SK-N-SH (cell line): ENCODE measurements around the gene NAV2. TPM values are rescaled to one million over a fixed set of nuclear protein-coding genes. Genes with fewer than 3 reads are reported as not detected.
A peak's percentile ranks its signal among the peaks of the same experiment; 100 is the strongest.

ENCODE experiments used
- CTCF ChIA-PET: fragments of 300-600, 350-600 bp; formaldehyde crosslinking; extraction: SDS; loops from one replicate; lab custom pipeline; 2021; lab: Yijun Ruan, JAX
- POLR2A ChIA-PET: fragments of 350-600 bp; sonication (Branson Sonifier 250); formaldehyde crosslinking; extraction: SDS; loops from one replicate; lab custom pipeline; 2020; ENCODE audit warnings: antibody characterized with exemption, inconsistent platforms; lab: Yijun Ruan, JAX
- DNase-seq: peaks from one replicate; pipeline ENCODE4 v3.0.0; 2012
- H2AFZ ChIP-seq: fragments of 200-600 bp; sonication (generic); 2 replicates; pipeline ENCODE4 v1.8.1; 2016; ENCODE audit warnings: antibody characterized with exemption, mild to moderate bottlenecking, low read depth
- H3F3A ChIP-seq: fragments of 200-600 bp; sonication (generic); replicated peaks from 2 replicates; pipeline ENCODE3; 2016; ENCODE audit warnings: antibody characterized with exemption, mild to moderate bottlenecking; ENCODE audit not compliant: insufficient read depth
- H3K27ac ChIP-seq, 2 experiments: fragments of 200-500 bp in 1 of 2; fragments of 200-600 bp in 1 of 2; sonication (Bioruptor generic) in 1 of 2; sonication (generic), shearing (Covaris generic) in 1 of 2; 2 replicates each; pipeline versions ENCODE4 v1.5.1 to v1.6.1; 2014 to 2016; ENCODE audit warnings: low read depth in 2 of 2, inconsistent platforms in 1 of 2, low read length in 1 of 2, mild to moderate bottlenecking in 1 of 2, mixed read lengths in 1 of 2
- H3K27me3 ChIP-seq: fragments of 200-600 bp; sonication (generic), shearing (Covaris generic); 2 replicates; pipeline ENCODE4 v1.6.1; 2016; ENCODE audit warnings: mixed run types; ENCODE audit not compliant: insufficient read depth
- H3K36me3 ChIP-seq, 2 experiments: fragments of 200-500 bp in 1 of 2; fragments of 200-600 bp in 1 of 2; sonication (Bioruptor generic) in 1 of 2; sonication (generic) in 1 of 2; replicated peaks in 1 of 2; 2 replicates each; pipeline versions ENCODE3 to v1.5.1; 2014 to 2016; ENCODE audit warnings: low read length in 1 of 2, mild to moderate bottlenecking in 1 of 2; ENCODE audit not compliant: insufficient read depth in 2 of 2, control insufficient read depth in 1 of 2
- H3K4me1 ChIP-seq, 2 experiments: fragments of 200-500 bp in 1 of 2; fragments of 200-600 bp in 1 of 2; sonication (Bioruptor generic) in 1 of 2; sonication (generic), shearing (Covaris generic) in 1 of 2; 2 replicates each; pipeline versions ENCODE4 v1.5.1 to v1.6.1; 2014 to 2016; ENCODE audit warnings: low read depth in 1 of 2, low read length in 1 of 2, mixed run types in 1 of 2; ENCODE audit not compliant: insufficient read depth in 2 of 2, control insufficient read depth in 1 of 2
- H3K4me2 ChIP-seq: fragments of 200-600 bp; sonication (generic), shearing (Covaris generic); 2 replicates; pipeline ENCODE4 v1.6.1; 2017; ENCODE audit warnings: mixed run types
- H3K4me3 ChIP-seq, 2 experiments: fragments of 200-500 bp in 1 of 2; fragments of 200-600 bp in 1 of 2; sonication (Bioruptor generic) in 1 of 2; sonication (generic), shearing (Covaris generic) in 1 of 2; 2 replicates each; pipeline versions ENCODE4 v1.5.1 to v1.8.1; 2014 to 2016; ENCODE audit warnings: low read depth in 2 of 2, inconsistent platforms in 1 of 2, low read length in 1 of 2, mild to moderate bottlenecking in 1 of 2, mixed read lengths in 1 of 2, moderate library complexity in 1 of 2
- H3K79me2 ChIP-seq: fragments of 200-600 bp; sonication (generic); 2 replicates; pipeline ENCODE4 v1.8.1; 2017; ENCODE audit warnings: mild to moderate bottlenecking; ENCODE audit not compliant: insufficient read depth
- H3K9ac ChIP-seq: fragments of 200-600 bp; sonication (generic); 2 replicates; pipeline ENCODE4 v1.6.1; 2017; ENCODE audit warnings: mixed run types
- H3K9me2 ChIP-seq: fragments of 200-600 bp; sonication (generic); 2 replicates; pipeline ENCODE4 v1.6.1; 2017; ENCODE audit warnings: mixed run types
- H3K9me3 ChIP-seq: fragments of 200-600 bp; sonication (generic); 2 replicates; pipeline ENCODE4 v1.6.1; 2017; ENCODE audit warnings: mixed run types, mild to moderate bottlenecking, moderate library complexity
- H4K20me1 ChIP-seq: fragments of 200-600 bp; sonication (generic); 2 replicates; pipeline ENCODE4 v1.6.1; 2017; ENCODE audit warnings: mild to moderate bottlenecking, mixed run types; ENCODE audit not compliant: insufficient read depth
- ELF1 ChIP-seq: IDR thresholded peaks from 2 replicates; pipeline ENCODE4 v1.4.0; 2012
- EZH2phosphoT487 ChIP-seq: fragments of 200-600 bp; sonication (generic); IDR thresholded peaks from 2 replicates; pipeline ENCODE4 v1.6.1; 2017; ENCODE audit warnings: low read depth, mixed run types, mild to moderate bottlenecking, antibody characterized with exemption, moderate library complexity, borderline replicate concordance
- FOXM1 ChIP-seq: IDR thresholded peaks from 2 replicates; pipeline ENCODE4 v1.4.0; 2012; ENCODE audit warnings: low read depth, mild to moderate bottlenecking
- IRF3 ChIP-seq: fragments of 150-350 bp; IDR thresholded peaks from 2 replicates; pipeline ENCODE4 v1.6.1; 2016; ENCODE audit warnings: mild to moderate bottlenecking, low read depth, low read length
- JUND ChIP-seq: IDR thresholded peaks from 2 replicates; pipeline ENCODE4 v1.4.0; 2012
- MAX ChIP-seq: IDR thresholded peaks from 2 replicates; pipeline ENCODE4 v1.4.0; 2012; ENCODE audit warnings: low read depth
- MXI1 ChIP-seq: IDR thresholded peaks from 2 replicates; pipeline ENCODE4 v1.6.1; 2012; ENCODE audit warnings: mild to moderate bottlenecking, low read depth, low read length, improper control_type of control experiment
- NFIC ChIP-seq: IDR thresholded peaks from 2 replicates; pipeline ENCODE4 v1.4.0; 2012; ENCODE audit warnings: borderline replicate concordance
- RAD21 ChIP-seq: IDR thresholded peaks from 2 replicates; pipeline ENCODE4 v1.6.1; 2012; ENCODE audit warnings: mild to moderate bottlenecking, low read length
- RCOR1 ChIP-seq: fragments of 150-350 bp; IDR thresholded peaks from 2 replicates; pipeline ENCODE4 v1.6.1; 2017; ENCODE audit warnings: antibody characterized with exemption, low read length
- RFX5 ChIP-seq: IDR thresholded peaks from 2 replicates; pipeline ENCODE4 v1.6.1; 2012; ENCODE audit warnings: mild to moderate bottlenecking, improper control_type of control experiment, low read length
- SIN3A ChIP-seq: IDR thresholded peaks from 2 replicates; pipeline ENCODE4 v1.6.1; 2012; ENCODE audit warnings: low read depth, mild to moderate bottlenecking, low read length, moderate library complexity, borderline replicate concordance
- SMC3 ChIP-seq: IDR thresholded peaks from 2 replicates; pipeline ENCODE4 v1.6.1; 2012; ENCODE audit warnings: low read depth, low read length, improper control_type of control experiment
- WGBS: methylation state at CpG from one replicate; pipeline ENCODE4 v1.1.6; 2017; ENCODE audit warnings: low lambda C conversion rate; 5-methylcytosine and 5-hydroxymethylcytosine counted together
- polyA plus RNA-seq, 3 experiments: library from polyadenylated mRNA; depleted of rRNA; stranded (reverse); fragments of >200 nt; gene quantifications; 2 replicates each; pipeline ENCODE4 v1.2.3, GENCODE V29; 2012
- TF ChIP-seq, protein P1 (sequence below): fragments of 150-350 bp; IDR thresholded peaks from 2 replicates; pipeline ENCODE4 v1.6.1; 2017; ENCODE audit warnings: antibody characterized with exemption, low read length, low read depth, borderline replicate concordance
- TF ChIP-seq, protein P2 (sequence below): IDR thresholded peaks from 2 replicates; pipeline ENCODE4 v1.4.0; 2012; ENCODE audit warnings: low read depth, borderline replicate concordance
- TF ChIP-seq, protein P3 (sequence below): IDR thresholded peaks from 2 replicates; pipeline ENCODE4 v1.6.1; 2012; ENCODE audit warnings: mild to moderate bottlenecking, low read depth, low read length, moderate library complexity
- TF ChIP-seq, protein P4 (sequence below): fragments of 200-600 bp; sonication (generic); IDR thresholded peaks from 2 replicates; pipeline ENCODE4 v1.6.1; 2017; ENCODE audit warnings: antibody characterized with exemption, mild to moderate bottlenecking, moderate library complexity

Gene NAV2
- polyA plus RNA-seq, 1 of the 3 experiments (the other 2 are of a cell fraction), result 26.2 TPM

- DNase-seq, result peak; percentile 77
These were observed 225.7 kb downstream of the NAV2 start for GRCh38 chr11:19938169-19938856.

GRCh38 chr11:19938866-19939265 is 226.2 kb downstream of the NAV2 start:
- H2AFZ ChIP-seq, result no peak overlapping the region
- H3F3A ChIP-seq, result peaks cover 40% of the 10 kb centered on the region
- CTCF ChIA-PET, result interaction anchor here (0.8 to 2.7 kb wide), 12 partner anchors 9 to 189 kb away, joined by 3 to 16 read pairs (median 4); no protein-coding TSS in a partner anchor
- H3K79me2 ChIP-seq, result peaks cover 93% of the 10 kb centered on the region
- H3K4me1 ChIP-seq, result peaks cover 17 to 30% of the 10 kb centered on the region in 2 experiments
- no peak for DNase-seq
- H3K27me3 ChIP-seq, result no peaks in the 10 kb centered on the region
- no peak overlapping the region for H3K4me3 ChIP-seq
- no peak overlapping the region for H3K4me2 ChIP-seq
- H3K27ac ChIP-seq, result peak overlapping the region; percentile 28 to 93; a peak in 2 of 4 replicates
- 72% methylated on average over 4 of the region's 4 CpGs for WGBS
- H3K36me3 ChIP-seq, result peaks cover 81 to 83% of the 10 kb centered on the region in 2 experiments
- POLR2A ChIA-PET, result no interaction called here
- no peaks in the 10 kb centered on the region for H3K9me3 ChIP-seq
- H4K20me1 ChIP-seq, result no peaks in the 10 kb centered on the region
- H3K9me2 ChIP-seq, result no peaks in the 10 kb centered on the region
- H3K9ac ChIP-seq, result no peak overlapping the region
- TF ChIP-seq, protein P1, sequence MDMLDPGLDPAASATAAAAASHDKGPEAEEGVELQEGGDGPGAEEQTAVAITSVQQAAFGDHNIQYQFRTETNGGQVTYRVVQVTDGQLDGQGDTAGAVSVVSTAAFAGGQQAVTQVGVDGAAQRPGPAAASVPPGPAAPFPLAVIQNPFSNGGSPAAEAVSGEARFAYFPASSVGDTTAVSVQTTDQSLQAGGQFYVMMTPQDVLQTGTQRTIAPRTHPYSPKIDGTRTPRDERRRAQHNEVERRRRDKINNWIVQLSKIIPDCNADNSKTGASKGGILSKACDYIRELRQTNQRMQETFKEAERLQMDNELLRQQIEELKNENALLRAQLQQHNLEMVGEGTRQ, result no peak
- TF ChIP-seq ELF1 (no peak), RFX5 (no peak), IRF3 (no peak), FOXM1 (no peak), RAD21 (no peak), EZH2phosphoT487 (no peak), NFIC (no peak), MAX (no peak), JUND (no peak), RCOR1 (no peak)
- TF ChIP-seq, protein P2, sequence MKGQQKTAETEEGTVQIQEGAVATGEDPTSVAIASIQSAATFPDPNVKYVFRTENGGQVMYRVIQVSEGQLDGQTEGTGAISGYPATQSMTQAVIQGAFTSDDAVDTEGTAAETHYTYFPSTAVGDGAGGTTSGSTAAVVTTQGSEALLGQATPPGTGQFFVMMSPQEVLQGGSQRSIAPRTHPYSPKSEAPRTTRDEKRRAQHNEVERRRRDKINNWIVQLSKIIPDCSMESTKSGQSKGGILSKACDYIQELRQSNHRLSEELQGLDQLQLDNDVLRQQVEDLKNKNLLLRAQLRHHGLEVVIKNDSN, result no peak
- TF ChIP-seq, protein P3, sequence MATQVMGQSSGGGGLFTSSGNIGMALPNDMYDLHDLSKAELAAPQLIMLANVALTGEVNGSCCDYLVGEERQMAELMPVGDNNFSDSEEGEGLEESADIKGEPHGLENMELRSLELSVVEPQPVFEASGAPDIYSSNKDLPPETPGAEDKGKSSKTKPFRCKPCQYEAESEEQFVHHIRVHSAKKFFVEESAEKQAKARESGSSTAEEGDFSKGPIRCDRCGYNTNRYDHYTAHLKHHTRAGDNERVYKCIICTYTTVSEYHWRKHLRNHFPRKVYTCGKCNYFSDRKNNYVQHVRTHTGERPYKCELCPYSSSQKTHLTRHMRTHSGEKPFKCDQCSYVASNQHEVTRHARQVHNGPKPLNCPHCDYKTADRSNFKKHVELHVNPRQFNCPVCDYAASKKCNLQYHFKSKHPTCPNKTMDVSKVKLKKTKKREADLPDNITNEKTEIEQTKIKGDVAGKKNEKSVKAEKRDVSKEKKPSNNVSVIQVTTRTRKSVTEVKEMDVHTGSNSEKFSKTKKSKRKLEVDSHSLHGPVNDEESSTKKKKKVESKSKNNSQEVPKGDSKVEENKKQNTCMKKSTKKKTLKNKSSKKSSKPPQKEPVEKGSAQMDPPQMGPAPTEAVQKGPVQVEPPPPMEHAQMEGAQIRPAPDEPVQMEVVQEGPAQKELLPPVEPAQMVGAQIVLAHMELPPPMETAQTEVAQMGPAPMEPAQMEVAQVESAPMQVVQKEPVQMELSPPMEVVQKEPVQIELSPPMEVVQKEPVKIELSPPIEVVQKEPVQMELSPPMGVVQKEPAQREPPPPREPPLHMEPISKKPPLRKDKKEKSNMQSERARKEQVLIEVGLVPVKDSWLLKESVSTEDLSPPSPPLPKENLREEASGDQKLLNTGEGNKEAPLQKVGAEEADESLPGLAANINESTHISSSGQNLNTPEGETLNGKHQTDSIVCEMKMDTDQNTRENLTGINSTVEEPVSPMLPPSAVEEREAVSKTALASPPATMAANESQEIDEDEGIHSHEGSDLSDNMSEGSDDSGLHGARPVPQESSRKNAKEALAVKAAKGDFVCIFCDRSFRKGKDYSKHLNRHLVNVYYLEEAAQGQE, result no peak

More at GRCh38 chr11:19938169-19938856, 225.7 kb downstream of the NAV2 start:
- peaks cover 95% of the 10 kb centered on the region for H3K79me2 ChIP-seq
- H3F3A ChIP-seq, result peaks cover 45% of the 10 kb centered on the region
- no peaks in the 10 kb centered on the region for H3K9me2 ChIP-seq
- CTCF ChIA-PET, result interaction anchor here (0.8 to 2.7 kb wide), 16 partner anchors 9 to 417 kb away, joined by 3 to 16 read pairs (median 4); no protein-coding TSS in a partner anchor
- TF ChIP-seq SMC3, result peak; percentile 43
- no peak for TF ChIP-seq SIN3A
- peak; percentile 31; the same call in 1 of the 2 replicates for TF ChIP-seq MXI1
- TF ChIP-seq, protein P4, sequence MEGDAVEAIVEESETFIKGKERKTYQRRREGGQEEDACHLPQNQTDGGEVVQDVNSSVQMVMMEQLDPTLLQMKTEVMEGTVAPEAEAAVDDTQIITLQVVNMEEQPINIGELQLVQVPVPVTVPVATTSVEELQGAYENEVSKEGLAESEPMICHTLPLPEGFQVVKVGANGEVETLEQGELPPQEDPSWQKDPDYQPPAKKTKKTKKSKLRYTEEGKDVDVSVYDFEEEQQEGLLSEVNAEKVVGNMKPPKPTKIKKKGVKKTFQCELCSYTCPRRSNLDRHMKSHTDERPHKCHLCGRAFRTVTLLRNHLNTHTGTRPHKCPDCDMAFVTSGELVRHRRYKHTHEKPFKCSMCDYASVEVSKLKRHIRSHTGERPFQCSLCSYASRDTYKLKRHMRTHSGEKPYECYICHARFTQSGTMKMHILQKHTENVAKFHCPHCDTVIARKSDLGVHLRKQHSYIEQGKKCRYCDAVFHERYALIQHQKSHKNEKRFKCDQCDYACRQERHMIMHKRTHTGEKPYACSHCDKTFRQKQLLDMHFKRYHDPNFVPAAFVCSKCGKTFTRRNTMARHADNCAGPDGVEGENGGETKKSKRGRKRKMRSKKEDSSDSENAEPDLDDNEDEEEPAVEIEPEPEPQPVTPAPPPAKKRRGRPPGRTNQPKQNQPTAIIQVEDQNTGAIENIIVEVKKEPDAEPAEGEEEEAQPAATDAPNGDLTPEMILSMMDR, result peak; percentile 96
- TF ChIP-seq RAD21, result peak; percentile 69
- POLR2A ChIA-PET, result no interaction called here
- 57% methylated on average over 10 of the region's 10 CpGs for whole genome bisulfite sequencing
- no peak overlapping the region for H3K4me2 ChIP-seq
- peak overlapping the region; percentile 28 to 93 for H3K27ac ChIP-seq
- H3K4me1 ChIP-seq, result peaks cover 22 to 36% of the 10 kb centered on the region in 2 experiments
- H3K36me3 ChIP-seq, result peaks cover 80 to 83% of the 10 kb centered on the region in 2 experiments
- H4K20me1 ChIP-seq, result no peaks in the 10 kb centered on the region
- no peak overlapping the region for H3K9ac ChIP-seq
- H3K9me3 ChIP-seq, result no peaks in the 10 kb centered on the region
- H2AFZ ChIP-seq, result no peak overlapping the region
- no peaks in the 10 kb centered on the region for H3K27me3 ChIP-seq
- H3K4me3 ChIP-seq, result peak overlapping the region in 1 of 2 experiments; percentile 31; a peak in 1 of 4 replicates
